ENCODE data around the gene MARCHF3. TPM values are rescaled to one million over a fixed set of nuclear protein-coding genes. Genes with fewer than 3 reads are reported as not detected.

MARCHF3 gene
- total and polyA plus RNA-seq, 2 donors from 2014 or later, result 1.5 to 8.0 TPM

DNA sequence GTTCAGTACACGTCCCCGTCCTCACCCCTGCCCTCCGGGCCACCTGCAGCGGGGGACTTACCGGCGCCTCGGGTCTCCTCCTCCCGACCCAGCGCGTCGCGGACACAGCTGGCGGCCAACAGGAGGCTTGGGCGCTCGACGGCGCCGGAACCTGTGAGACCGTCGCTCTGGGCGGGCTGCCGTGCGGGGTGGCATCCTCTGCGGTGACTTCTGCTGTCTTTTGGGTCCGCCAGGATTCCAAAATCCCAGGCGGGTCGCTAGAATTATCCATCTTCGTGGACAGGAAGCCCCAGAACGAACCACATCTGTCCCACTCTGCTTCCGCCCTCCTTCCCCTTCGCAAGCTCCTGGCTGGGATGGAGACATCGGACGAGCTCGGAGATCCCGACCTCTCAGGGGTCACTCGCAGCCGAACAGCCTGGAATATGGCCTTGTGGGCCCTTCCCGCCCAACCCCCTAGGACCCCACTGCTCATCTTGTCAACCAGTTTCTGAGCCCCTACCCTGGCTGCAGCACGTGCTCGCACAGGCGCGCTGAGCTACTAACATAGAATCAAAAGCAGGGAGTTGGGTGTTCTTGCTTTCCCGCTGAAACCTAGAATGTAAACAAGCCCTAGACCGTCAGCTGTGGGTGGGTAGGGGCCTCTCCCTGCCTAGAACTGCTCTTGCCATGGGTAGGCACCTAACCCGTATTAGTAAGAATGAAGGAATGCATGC, 947 bp upstream of the MARCHF3 start:
- DNase-seq (peak in 2 of 5 donors; percentile 61 to 83), FAIRE-seq (no peak)
- H3K36me3 ChIP-seq (ENCODE audit: control insufficient read depth in 2 of 3, insufficient read depth in 3 of 3, low read length in 3 of 3), result no peaks in the 10 kb centered on the region
- H3K9ac ChIP-seq (ENCODE audit: low read length in 3 of 3), result peak overlapping the region in 2 of 3 donors; percentile 17 to 41
- H3K4me3 ChIP-seq (ENCODE audit: low read length in 3 of 3), result peak overlapping the region; percentile 43 to 80 (median 51)
- no peak overlapping the region for H3K27ac ChIP-seq (ENCODE audit: low read depth in 2 of 2, low read length in 2 of 2)
- peaks cover 5% of the 10 kb centered on the region for H3K27me3 ChIP-seq (ENCODE audit: control insufficient read depth, insufficient read depth, low read length)
- no peaks in the 10 kb centered on the region for H3K4me1 ChIP-seq (ENCODE audit: control insufficient read depth in 2 of 3, insufficient read depth in 2 of 3, low read depth in 1 of 3, low read length in 3 of 3)
- TF ChIP-seq, protein P1, sequence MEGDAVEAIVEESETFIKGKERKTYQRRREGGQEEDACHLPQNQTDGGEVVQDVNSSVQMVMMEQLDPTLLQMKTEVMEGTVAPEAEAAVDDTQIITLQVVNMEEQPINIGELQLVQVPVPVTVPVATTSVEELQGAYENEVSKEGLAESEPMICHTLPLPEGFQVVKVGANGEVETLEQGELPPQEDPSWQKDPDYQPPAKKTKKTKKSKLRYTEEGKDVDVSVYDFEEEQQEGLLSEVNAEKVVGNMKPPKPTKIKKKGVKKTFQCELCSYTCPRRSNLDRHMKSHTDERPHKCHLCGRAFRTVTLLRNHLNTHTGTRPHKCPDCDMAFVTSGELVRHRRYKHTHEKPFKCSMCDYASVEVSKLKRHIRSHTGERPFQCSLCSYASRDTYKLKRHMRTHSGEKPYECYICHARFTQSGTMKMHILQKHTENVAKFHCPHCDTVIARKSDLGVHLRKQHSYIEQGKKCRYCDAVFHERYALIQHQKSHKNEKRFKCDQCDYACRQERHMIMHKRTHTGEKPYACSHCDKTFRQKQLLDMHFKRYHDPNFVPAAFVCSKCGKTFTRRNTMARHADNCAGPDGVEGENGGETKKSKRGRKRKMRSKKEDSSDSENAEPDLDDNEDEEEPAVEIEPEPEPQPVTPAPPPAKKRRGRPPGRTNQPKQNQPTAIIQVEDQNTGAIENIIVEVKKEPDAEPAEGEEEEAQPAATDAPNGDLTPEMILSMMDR (IDR thresholded peaks at IDR 0.05; ENCODE audit: borderline replicate concordance, extremely low read depth, insufficient read depth), result no peak
- intact Hi-C loops (cut with DNase I), result no loop called here
- no peaks in the 10 kb centered on the region for H3K9me3 ChIP-seq (ENCODE audit: control insufficient read depth in 2 of 3, insufficient read depth in 1 of 3, low read length in 3 of 3)

GRCh38 chr5:127029581-127030258, 638 bp downstream of the MARCHF3 start:
- DNase-seq (peak; percentile 73 to 86 (median 81)), FAIRE-seq (no peak)
- no peaks in the 10 kb centered on the region for H3K36me3 ChIP-seq (ENCODE audit: control insufficient read depth in 2 of 3, insufficient read depth in 3 of 3, low read length in 3 of 3)
- H3K4me1 ChIP-seq (ENCODE audit: control insufficient read depth in 2 of 3, insufficient read depth in 2 of 3, low read depth in 1 of 3, low read length in 3 of 3), result no peaks in the 10 kb centered on the region
- intact Hi-C loops (cut with DNase I), result no loop called here
- no peaks in the 10 kb centered on the region for H3K9me3 ChIP-seq (ENCODE audit: control insufficient read depth in 2 of 3, insufficient read depth in 1 of 3, low read length in 3 of 3)
- TF ChIP-seq, protein P1 (IDR thresholded peaks at IDR 0.05; ENCODE audit: borderline replicate concordance, extremely low read depth, insufficient read depth), result peak; percentile 18
- peaks cover 5% of the 10 kb centered on the region for H3K27me3 ChIP-seq (ENCODE audit: control insufficient read depth, insufficient read depth, low read length)
- H3K27ac ChIP-seq (ENCODE audit: low read depth in 2 of 2, low read length in 2 of 2), result peak overlapping the region; percentile 69 to 75
- H3K4me3 ChIP-seq (ENCODE audit: low read length in 3 of 3), result peak overlapping the region; percentile 59 to 80 (median 61)
- peak overlapping the region; percentile 26 to 57 (median 56) for H3K9ac ChIP-seq (ENCODE audit: low read length in 3 of 3)

- DNase-seq (peak in 4 of 5 donors; percentile 50 to 64 (median 60)), FAIRE-seq (no peak)
These were observed 1.4 kb downstream of the MARCHF3 start for GRCh38 chr5:127028822-127029457.

More at GRCh38 chr5:127028822-127029457, 1.4 kb downstream of the MARCHF3 start:
- intact Hi-C loops (cut with DNase I), result no loop called here
- peaks cover 5% of the 10 kb centered on the region for H3K27me3 ChIP-seq (ENCODE audit: control insufficient read depth, insufficient read depth, low read length)
- TF ChIP-seq, protein P1 (IDR thresholded peaks at IDR 0.05; ENCODE audit: borderline replicate concordance, extremely low read depth, insufficient read depth), result no peak
- H3K27ac ChIP-seq (ENCODE audit: low read depth in 2 of 2, low read length in 2 of 2), result no peak overlapping the region
- no peaks in the 10 kb centered on the region for H3K4me1 ChIP-seq (ENCODE audit: control insufficient read depth in 2 of 3, insufficient read depth in 2 of 3, low read depth in 1 of 3, low read length in 3 of 3)
- H3K9ac ChIP-seq (ENCODE audit: low read length in 3 of 3), result no peak overlapping the region
- H3K9me3 ChIP-seq (ENCODE audit: control insufficient read depth in 2 of 3, insufficient read depth in 1 of 3, low read length in 3 of 3), result no peaks in the 10 kb centered on the region
- no peaks in the 10 kb centered on the region for H3K36me3 ChIP-seq (ENCODE audit: control insufficient read depth in 2 of 3, insufficient read depth in 3 of 3, low read length in 3 of 3)
- peak overlapping the region in 2 of 3 donors; percentile 28 to 80 for H3K4me3 ChIP-seq (ENCODE audit: low read length in 3 of 3)
